Measurements from ENCODE around the gene NCAN.

The NCAN gene

GRCh38 chr19:19201697-19202630 lies 9.8 kb upstream of the NCAN start:
- H3K4me3 ChIP-seq (replicated peaks; ENCODE audit: insufficient read depth, low read length), result peak overlapping the region; percentile 50
- TF ChIP-seq GABPA (IDR thresholded peaks at IDR 0.05; ENCODE audit: low read depth), result no peak
- no peak for TF ChIP-seq POLR2AphosphoS5 (IDR thresholded peaks at IDR 0.05; ENCODE audit: low read depth)
- TF ChIP-seq CTCF (IDR thresholded peaks at IDR 0.05; ENCODE audit: insufficient read depth, low read length), result no peak
- TF ChIP-seq SPI1 (IDR thresholded peaks at IDR 0.05; ENCODE audit: borderline replicate concordance, low read depth), result no peak
- no peak for TF ChIP-seq REST (IDR thresholded peaks at IDR 0.05; ENCODE audit: insufficient replicate concordance, low read depth)
- H3K27me3 ChIP-seq (ENCODE audit: insufficient read depth, poor library complexity, severe bottlenecking), result no peaks in the 10 kb centered on the region
- H3K27ac ChIP-seq (replicated peaks), result peak overlapping the region; percentile 88
- DNase-seq (ENCODE audit: low read depth in 1 of 2, low spot score in 1 of 2), result no peak

GRCh38 chr19:19202707-19203011 lies 9.1 kb upstream of the NCAN start:
- peak overlapping the region; percentile 50 for H3K4me3 ChIP-seq (replicated peaks; ENCODE audit: insufficient read depth, low read length)
- DNase-seq (ENCODE audit: low read depth in 1 of 2, low spot score in 1 of 2), result no peak
- TF ChIP-seq GABPA (IDR thresholded peaks at IDR 0.05; ENCODE audit: low read depth) (no peak), CTCF (IDR thresholded peaks at IDR 0.05; ENCODE audit: insufficient read depth, low read length) (no peak), POLR2AphosphoS5 (IDR thresholded peaks at IDR 0.05; ENCODE audit: low read depth) (no peak; the same call in 1 of the 2 replicates), REST (IDR thresholded peaks at IDR 0.05; ENCODE audit: insufficient replicate concordance, low read depth) (no peak), SPI1 (IDR thresholded peaks at IDR 0.05; ENCODE audit: borderline replicate concordance, low read depth) (no peak)
- H3K27me3 ChIP-seq (ENCODE audit: insufficient read depth, poor library complexity, severe bottlenecking), result no peaks in the 10 kb centered on the region
- peak overlapping the region; percentile 88 for H3K27ac ChIP-seq (replicated peaks)

GRCh38 chr19:19203012-19203856 lies 8.5 kb upstream of the NCAN start, which contains the start of gene NR2C2AP:
Gene NR2C2AP (minus strand): TSS chr19:19203414. CDS start chr19:19203060, 354 bp downstream.
- TF ChIP-seq SPI1 (IDR thresholded peaks at IDR 0.05; ENCODE audit: borderline replicate concordance, low read depth) (peak; percentile 61; the same call in 1 of the 2 replicates), REST (IDR thresholded peaks at IDR 0.05; ENCODE audit: insufficient replicate concordance, low read depth) (peak; percentile 38), GABPA (IDR thresholded peaks at IDR 0.05; ENCODE audit: low read depth) (no peak)
- Histone ChIP-seq H3K4me3 (replicated peaks; ENCODE audit: insufficient read depth, low read length) (peak within 1 kb of the TSS; percentile 50), H3K27ac (replicated peaks) (peak within 1 kb of the TSS; percentile 88), H3K27me3 (ENCODE audit: insufficient read depth, poor library complexity, severe bottlenecking) (no peaks in the 10 kb centered on the region)
- peak; percentile 77 to 92 for DNase-seq (ENCODE audit: low read depth in 1 of 2, low spot score in 1 of 2)

Measured in HL-60 (cell line).